ENCODE measurements around the gene MAP7D1. TPM values are rescaled to one million over a fixed set of nuclear protein-coding genes. Genes with fewer than 3 reads are reported as not detected.
"Not testable (repeated sequence)": the region's sequence is repeated elsewhere in the genome, so short reads cannot be mapped to it uniquely, and the experiment has no call there.

Gene MAP7D1
- total RNA-seq, 4 donors from 2014 or later, result 74.3 to 187 (median 86.0) TPM

GRCh38 chr1:36157973-36158826 is 2.2 kb downstream of the MAP7D1 start:
- WGBS, 2 donors (ENCODE audit: low coverage in 1 of 2), result 22 to 38% methylated on average over 3 to 9 of the region's 9 CpGs
- Histone ChIP-seq H3K27ac (peak overlapping the region; percentile 98 to 100 (median 98)), H3K36me3 (no peaks in the 10 kb centered on the region), H3K4me1 (peaks cover 39 to 69% (median 59%) of the 10 kb centered on the region in 4 donors), H3K4me3 (peak overlapping the region; percentile 5 to 100 (median 86)), H3K27me3 (no peaks in the 10 kb centered on the region), H3K9me3 (no peaks in the 10 kb centered on the region)
- intact Hi-C loops (cut with DNase I; ENCODE audit: low total_unique reads), result loop anchor here (10.0 kb wide), 1 partner anchor 227 kb away; the partner anchor contains the start of gene STK40
- in situ Hi-C loops (cut with MboI; ENCODE audit: low pct_ligation_motif_present in 1 of 4, low pct_unique_long_range_greater_than_20kb in 1 of 4, low sequenced_read_pairs in 3 of 4), result no loop called here
- no peak for DNase-seq
- TF ChIP-seq POLR2AphosphoS5 (IDR thresholded peaks at IDR 0.05) (no peak), POLR2A (IDR thresholded peaks at IDR 0.05) (no peak), EP300 (IDR thresholded peaks at IDR 0.05; ENCODE audit: low read depth) (no peak)
- TF ChIP-seq, protein P1, sequence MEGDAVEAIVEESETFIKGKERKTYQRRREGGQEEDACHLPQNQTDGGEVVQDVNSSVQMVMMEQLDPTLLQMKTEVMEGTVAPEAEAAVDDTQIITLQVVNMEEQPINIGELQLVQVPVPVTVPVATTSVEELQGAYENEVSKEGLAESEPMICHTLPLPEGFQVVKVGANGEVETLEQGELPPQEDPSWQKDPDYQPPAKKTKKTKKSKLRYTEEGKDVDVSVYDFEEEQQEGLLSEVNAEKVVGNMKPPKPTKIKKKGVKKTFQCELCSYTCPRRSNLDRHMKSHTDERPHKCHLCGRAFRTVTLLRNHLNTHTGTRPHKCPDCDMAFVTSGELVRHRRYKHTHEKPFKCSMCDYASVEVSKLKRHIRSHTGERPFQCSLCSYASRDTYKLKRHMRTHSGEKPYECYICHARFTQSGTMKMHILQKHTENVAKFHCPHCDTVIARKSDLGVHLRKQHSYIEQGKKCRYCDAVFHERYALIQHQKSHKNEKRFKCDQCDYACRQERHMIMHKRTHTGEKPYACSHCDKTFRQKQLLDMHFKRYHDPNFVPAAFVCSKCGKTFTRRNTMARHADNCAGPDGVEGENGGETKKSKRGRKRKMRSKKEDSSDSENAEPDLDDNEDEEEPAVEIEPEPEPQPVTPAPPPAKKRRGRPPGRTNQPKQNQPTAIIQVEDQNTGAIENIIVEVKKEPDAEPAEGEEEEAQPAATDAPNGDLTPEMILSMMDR (IDR thresholded peaks at IDR 0.05), result no peak

GRCh38 chr1:36158827-36159252 is 2.9 kb downstream of the MAP7D1 start:
- Histone ChIP-seq H3K27ac (peak overlapping the region; percentile 87 to 100 (median 98)), H3K4me3 (peak overlapping the region in 2 of 4 donors; percentile 88 to 100)

GRCh38 chr1:36159614-36160387 is 3.8 kb downstream of the MAP7D1 start:
- intact Hi-C loops (cut with DNase I; ENCODE audit: low total_unique reads), result loop anchor here (10.0 kb wide), 1 partner anchor 225 kb away; the partner anchor contains the start of gene STK40
- in situ Hi-C loops (cut with MboI; ENCODE audit: low pct_ligation_motif_present in 1 of 4, low pct_unique_long_range_greater_than_20kb in 1 of 4, low sequenced_read_pairs in 3 of 4), result no loop called here
- WGBS, 2 donors (ENCODE audit: low coverage in 1 of 2), result 83 to 84% methylated on average over 6 to 10 of the region's 10 CpGs
- H3K27me3 ChIP-seq, result no peaks in the 10 kb centered on the region
- TF ChIP-seq POLR2AphosphoS5 (IDR thresholded peaks at IDR 0.05) (no peak), EP300 (IDR thresholded peaks at IDR 0.05; ENCODE audit: low read depth) (no peak), POLR2A (IDR thresholded peaks at IDR 0.05) (no peak)
- TF ChIP-seq, protein P1 (IDR thresholded peaks at IDR 0.05), result no peak
- peak overlapping the region; percentile 87 to 100 (median 98) for H3K27ac ChIP-seq
- H3K9me3 ChIP-seq, result no peaks in the 10 kb centered on the region
- peaks cover 35 to 72% (median 56%) of the 10 kb centered on the region in 4 donors for H3K4me1 ChIP-seq
- no peak overlapping the region for H3K4me3 ChIP-seq
- no peak for DNase-seq
- no peaks in the 10 kb centered on the region for H3K36me3 ChIP-seq

More at GRCh38 chr1:36158827-36159252, 2.9 kb downstream of the MAP7D1 start:
- DNase-seq; in situ Hi-C loops (cut with MboI; ENCODE audit: low pct_ligation_motif_present in 1 of 4, low pct_unique_long_range_greater_than_20kb in 1 of 4, low sequenced_read_pairs in 3 of 4); H3K27me3 ChIP-seq; H3K9me3 ChIP-seq; H3K36me3 ChIP-seq: not testable (repeated sequence)
- WGBS, 2 donors (ENCODE audit: low coverage in 1 of 2), result 78 to 90% methylated on average over 10 of the region's 10 CpGs
- intact Hi-C loops (cut with DNase I; ENCODE audit: low total_unique reads), result loop anchor here (10.0 kb wide), 1 partner anchor 226 kb away; the partner anchor contains the start of gene STK40
- H3K4me1 ChIP-seq, result peaks cover 39 to 70% (median 59%) of the 10 kb centered on the region in 4 donors

- Histone ChIP-seq H3K27ac (peak overlapping the region; percentile 87 to 100 (median 98)), H3K27me3 (no peaks in the 10 kb centered on the region), H3K4me3 (peak overlapping the region in 3 of 4 donors; percentile 10 to 43 (median 10)), H3K9me3 (no peaks in the 10 kb centered on the region), H3K36me3 (no peaks in the 10 kb centered on the region), H3K4me1 (peaks cover 30 to 66% (median 51%) of the 10 kb centered on the region in 4 donors)
- WGBS, 2 donors (ENCODE audit: low coverage in 1 of 2), result 54% methylated on average over 4 of the region's 4 CpGs; no CpG with 5 or more reads in 1 of the 2 donors
- intact Hi-C loops (cut with DNase I; ENCODE audit: low total_unique reads), result no loop called here
- no peak for DNase-seq
- in situ Hi-C loops (cut with MboI; ENCODE audit: low pct_ligation_motif_present in 1 of 4, low pct_unique_long_range_greater_than_20kb in 1 of 4, low sequenced_read_pairs in 3 of 4), result no loop called here
- no peak for TF ChIP-seq POLR2A (IDR thresholded peaks at IDR 0.05)
- TF ChIP-seq POLR2AphosphoS5 (IDR thresholded peaks at IDR 0.05), result no peak
- TF ChIP-seq EP300 (IDR thresholded peaks at IDR 0.05; ENCODE audit: low read depth), result no peak
- TF ChIP-seq, protein P1 (IDR thresholded peaks at IDR 0.05), result no peak
These were observed 4.5 kb downstream of the MAP7D1 start for GRCh38 chr1:36160388-36160948.

All from transverse colon (tissue), 4 donors.